WTC11 (cell line): ENCODE data around the gene GIGYF2. TPM values are rescaled to one million over a fixed set of nuclear protein-coding genes. Genes with fewer than 3 reads are reported as not detected.

Source experiments
- ATAC-seq: fragments of 200-7000 bp; cut with Tn5 transposase; 2 replicates; pipeline ENCODE4 v1.10.0; 2021; ENCODE audit warnings: mild to moderate bottlenecking, moderate library complexity
- CTCF ChIA-PET: fragments of 300-600 bp; sonication (Branson Sonifier 250); formaldehyde crosslinking; loops from one replicate; lab custom pipeline; 2021; ENCODE audit warnings: antibody characterized with exemption; lab: Charles Lee
- POLR2A ChIA-PET: fragments of 350-600 bp; sonication (Branson Sonifier 250); formaldehyde crosslinking; loops from one replicate; lab custom pipeline; 2021; ENCODE audit warnings: antibody characterized with exemption; lab: Charles Lee
- DNase-seq: peaks from one replicate; pipeline ENCODE4 v3.0.0; 2021; ENCODE audit warnings: low spot score
- H3K27ac Mint-ChIP-seq: 2 replicates; pipeline ENCODE4 v1.8.0; 2021; ENCODE audit warnings: mixed read lengths
- H3K27me3 Mint-ChIP-seq: 2 replicates; pipeline ENCODE4 v1.8.0; 2021; ENCODE audit warnings: low read depth, mild to moderate bottlenecking, moderate library complexity, mixed read lengths
- H3K36me3 Mint-ChIP-seq: 2 replicates; pipeline ENCODE4 v1.8.0; 2021; ENCODE audit warnings: mixed read lengths
- H3K4me1 Mint-ChIP-seq: 2 replicates; pipeline ENCODE4 v1.8.0; 2022; ENCODE audit warnings: mixed read lengths
- H3K4me3 Mint-ChIP-seq: 2 replicates; pipeline ENCODE4 v1.8.0; 2021; ENCODE audit warnings: mild to moderate bottlenecking, moderate library complexity, mixed read lengths
- H3K9me3 Mint-ChIP-seq: 2 replicates; pipeline ENCODE4 v1.8.0; 2021; ENCODE audit warnings: mixed read lengths
- AR ChIP-seq: fragments of 250-450 bp; sonication (Bioruptor Pico); IDR thresholded peaks from 2 replicates; pipeline ENCODE4 v1.9.0; 2021; ENCODE audit warnings: mild to moderate bottlenecking
- ARID4B ChIP-seq: sonication (generic); formaldehyde crosslinking; IDR thresholded peaks from 2 replicates; pipeline ENCODE4 v1.8.0; 2023; ENCODE audit warnings: missing genetic modification reagents, mild to moderate bottlenecking, borderline replicate concordance
- ATF1 ChIP-seq: sonication (generic); formaldehyde crosslinking; IDR thresholded peaks from 2 replicates; pipeline ENCODE4 v1.8.1; 2023; ENCODE audit warnings: mild to moderate bottlenecking, moderate library complexity, missing genetic modification reagents
- ELF4 ChIP-seq: sonication (generic); formaldehyde crosslinking; IDR thresholded peaks from 2 replicates; pipeline ENCODE4 v1.8.1; 2022; ENCODE audit warnings: low read depth, mild to moderate bottlenecking, moderate library complexity, missing genetic modification reagents
- EMX1 ChIP-seq: fragments of 250-450 bp; sonication (Bioruptor Pico); IDR thresholded peaks from 2 replicates; pipeline ENCODE4 v1.8.0; 2021; ENCODE audit warnings: mild to moderate bottlenecking
- GABPB1 ChIP-seq: sonication (generic); formaldehyde crosslinking; IDR thresholded peaks from 2 replicates; pipeline ENCODE4 v1.8.1; 2023; ENCODE audit warnings: mild to moderate bottlenecking, missing genetic modification reagents
- NFE2L1 ChIP-seq: sonication (generic); formaldehyde crosslinking; IDR thresholded peaks from 2 replicates; pipeline ENCODE4 v1.8.1; 2023; ENCODE audit warnings: missing genetic modification reagents
- NFYB ChIP-seq: sonication (generic); formaldehyde crosslinking; conservative IDR thresholded peaks from 2 replicates; pipeline ENCODE4 v1.8.0; 2022; ENCODE audit warnings: low read depth, missing genetic modification reagents
- NR1H2 ChIP-seq: sonication (generic); formaldehyde crosslinking; IDR thresholded peaks from 2 replicates; pipeline ENCODE4 v1.9.0; 2021; ENCODE audit warnings: mild to moderate bottlenecking, moderate library complexity, missing genetic modification reagents
- NR2C2 ChIP-seq: sonication (generic); formaldehyde crosslinking; IDR thresholded peaks from 2 replicates; pipeline ENCODE4 v1.8.0; 2022; ENCODE audit warnings: mild to moderate bottlenecking, missing genetic modification reagents
- NR3C1 ChIP-seq: sonication (generic); formaldehyde crosslinking; conservative IDR thresholded peaks from 2 replicates; pipeline ENCODE4 v1.8.1; 2023; ENCODE audit warnings: low read depth, mild to moderate bottlenecking, missing genetic modification reagents
- OVOL2 ChIP-seq: fragments of 250-450 bp; sonication (Bioruptor Pico); IDR thresholded peaks from 2 replicates; pipeline ENCODE4 v1.9.0; 2021; ENCODE audit warnings: mild to moderate bottlenecking, borderline replicate concordance
- SMAD3 ChIP-seq: sonication (generic); formaldehyde crosslinking; IDR thresholded peaks from 2 replicates; pipeline ENCODE4 v1.8.0; 2022; ENCODE audit warnings: missing genetic modification reagents, mild to moderate bottlenecking, borderline replicate concordance
- SOX15 ChIP-seq: fragments of 250-450 bp; sonication (Bioruptor Pico); IDR thresholded peaks from 2 replicates; pipeline ENCODE4 v1.9.0; 2021; ENCODE audit warnings: mild to moderate bottlenecking
- TCF7 ChIP-seq: sonication (generic); formaldehyde crosslinking; IDR thresholded peaks from 2 replicates; pipeline ENCODE4 v1.8.0; 2022; ENCODE audit warnings: mild to moderate bottlenecking, low read depth, missing genetic modification reagents, moderate library complexity
- ZBTB21 ChIP-seq: sonication (generic); formaldehyde crosslinking; IDR thresholded peaks from 2 replicates; pipeline ENCODE4 v1.8.1; 2023; ENCODE audit warnings: mild to moderate bottlenecking, missing genetic modification reagents, borderline replicate concordance
- ZNF263 ChIP-seq: sonication (generic); formaldehyde crosslinking; IDR thresholded peaks from 2 replicates; pipeline ENCODE4 v1.8.1; 2022; ENCODE audit warnings: low read depth, mild to moderate bottlenecking, moderate library complexity, missing genetic modification reagents
- ZNF416 ChIP-seq: fragments of 250-450 bp; sonication (Bioruptor Pico); IDR thresholded peaks from 2 replicates; pipeline ENCODE4 v1.9.0; 2021; ENCODE audit warnings: mild to moderate bottlenecking, inconsistent platforms
- ZNF423 ChIP-seq: fragments of 250-450 bp; sonication (Bioruptor Pico); IDR thresholded peaks from 2 replicates; pipeline ENCODE4 v2.1.2; 2022; ENCODE audit warnings: mild to moderate bottlenecking, moderate library complexity
- ZNF671 ChIP-seq: fragments of 250-450 bp; sonication (Bioruptor Pico); IDR thresholded peaks from 2 replicates; pipeline ENCODE4 v1.8.0; 2021; ENCODE audit warnings: mild to moderate bottlenecking
- total RNA-seq: library from RNA; stranded (reverse); gene quantifications from 3 replicates; pipeline ENCODE4 v1.2.3, GENCODE V29; 2021
- TF ChIP-seq, protein P1 (sequence below): sonication (generic); formaldehyde crosslinking; IDR thresholded peaks from 2 replicates; pipeline ENCODE4 v1.8.0; 2022; ENCODE audit warnings: mild to moderate bottlenecking, missing genetic modification reagents
- TF ChIP-seq, protein P2 (sequence below): fragments of 250-450 bp; sonication (Bioruptor Pico); IDR thresholded peaks from 2 replicates; pipeline ENCODE4 v1.9.0; 2021; ENCODE audit warnings: mild to moderate bottlenecking
- TF ChIP-seq, protein P3 (sequence below): sonication (generic); formaldehyde crosslinking; IDR thresholded peaks from 2 replicates; pipeline ENCODE4 v1.8.1; 2022; ENCODE audit warnings: low read depth, missing genetic modification reagents, borderline replicate concordance

The GIGYF2 gene
- total RNA-seq, 1 experiment from 2014 or later: 53.1 TPM

GRCh38 chr2:232723027-232723426, 25.9 kb downstream of the GIGYF2 start:
- DNase-seq (no peak), ATAC-seq (no peak)
- H3K27ac Mint-ChIP-seq: no peak overlapping the region
- H3K36me3 Mint-ChIP-seq: peaks cover 21% of the 10 kb centered on the region
- no peak overlapping the region for H3K4me3 Mint-ChIP-seq
- H3K4me1 Mint-ChIP-seq: no peaks in the 10 kb centered on the region
- TF ChIP-seq NR1H2 (no peak), GABPB1 (CRISPR knock-in tag) (no peak), SMAD3 (no peak), ZNF671 (CRISPR knock-in tag) (no peak), NFYB (CRISPR knock-in tag) (no peak), EMX1 (CRISPR knock-in tag) (no peak), NFE2L1 (CRISPR knock-in tag) (no peak)
- H3K27me3 Mint-ChIP-seq: no peaks in the 10 kb centered on the region
- POLR2A ChIA-PET: no interaction called here
- peaks cover 8% of the 10 kb centered on the region for H3K9me3 Mint-ChIP-seq
- CTCF ChIA-PET: no interaction called here

DNA sequence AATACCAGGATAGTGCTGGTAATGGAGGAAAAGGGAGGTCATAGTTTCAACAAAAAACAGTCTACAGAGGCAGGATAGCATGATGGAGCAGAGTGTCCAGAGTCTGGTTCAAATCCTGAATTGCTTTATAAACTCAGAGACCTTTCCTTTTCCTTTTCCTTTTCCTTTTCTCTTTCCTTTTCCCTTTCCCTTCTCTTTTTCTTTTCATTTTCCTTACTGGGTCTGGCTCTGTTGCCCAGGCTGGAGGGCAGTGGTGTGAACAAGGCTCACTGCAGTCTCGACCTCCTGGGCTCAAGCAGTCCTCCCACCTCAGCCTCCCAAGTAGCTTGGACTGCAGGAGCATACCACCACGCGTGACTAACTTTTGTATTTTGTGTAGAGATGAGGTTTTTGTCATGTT, 31.7 kb downstream of the GIGYF2 start:
- DNase-seq: no peak
- no peak overlapping the region for H3K27ac Mint-ChIP-seq
- POLR2A ChIA-PET: no interaction called here
- peaks cover 12% of the 10 kb centered on the region for H3K36me3 Mint-ChIP-seq
- TF ChIP-seq NR3C1 (CRISPR knock-in tag): no peak
- no peak for TF ChIP-seq NR2C2
- TF ChIP-seq, protein P1, sequence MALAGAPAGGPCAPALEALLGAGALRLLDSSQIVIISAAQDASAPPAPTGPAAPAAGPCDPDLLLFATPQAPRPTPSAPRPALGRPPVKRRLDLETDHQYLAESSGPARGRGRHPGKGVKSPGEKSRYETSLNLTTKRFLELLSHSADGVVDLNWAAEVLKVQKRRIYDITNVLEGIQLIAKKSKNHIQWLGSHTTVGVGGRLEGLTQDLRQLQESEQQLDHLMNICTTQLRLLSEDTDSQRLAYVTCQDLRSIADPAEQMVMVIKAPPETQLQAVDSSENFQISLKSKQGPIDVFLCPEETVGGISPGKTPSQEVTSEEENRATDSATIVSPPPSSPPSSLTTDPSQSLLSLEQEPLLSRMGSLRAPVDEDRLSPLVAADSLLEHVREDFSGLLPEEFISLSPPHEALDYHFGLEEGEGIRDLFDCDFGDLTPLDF: no peak
- no peak for TF ChIP-seq SOX15 (CRISPR knock-in tag)
- TF ChIP-seq ELF4 (CRISPR knock-in tag): no peak
- no peak for TF ChIP-seq ZNF263
- TF ChIP-seq, protein P2, sequence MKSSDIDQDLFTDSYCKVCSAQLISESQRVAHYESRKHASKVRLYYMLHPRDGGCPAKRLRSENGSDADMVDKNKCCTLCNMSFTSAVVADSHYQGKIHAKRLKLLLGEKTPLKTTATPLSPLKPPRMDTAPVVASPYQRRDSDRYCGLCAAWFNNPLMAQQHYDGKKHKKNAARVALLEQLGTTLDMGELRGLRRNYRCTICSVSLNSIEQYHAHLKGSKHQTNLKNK (CRISPR knock-in tag): no peak
- no peak for TF ChIP-seq OVOL2 (CRISPR knock-in tag)
- no peak for TF ChIP-seq ZNF423 (CRISPR knock-in tag)
- no peak for TF ChIP-seq ATF1
- no peak for TF ChIP-seq AR
- no peak for TF ChIP-seq ZNF416 (CRISPR knock-in tag)
- TF ChIP-seq, all 79 proteins: peak for 0
- ATAC-seq: no peak
- Mint-ChIP-seq H3K4me3 (no peak overlapping the region), H3K27me3 (no peaks in the 10 kb centered on the region), H3K9me3 (no peaks in the 10 kb centered on the region), H3K4me1 (no peaks in the 10 kb centered on the region)
- CTCF ChIA-PET: interaction anchor here (1.0 kb wide), 1 partner anchor 118 kb away, joined by 4 read pairs; no protein-coding TSS in a partner anchor

DNA sequence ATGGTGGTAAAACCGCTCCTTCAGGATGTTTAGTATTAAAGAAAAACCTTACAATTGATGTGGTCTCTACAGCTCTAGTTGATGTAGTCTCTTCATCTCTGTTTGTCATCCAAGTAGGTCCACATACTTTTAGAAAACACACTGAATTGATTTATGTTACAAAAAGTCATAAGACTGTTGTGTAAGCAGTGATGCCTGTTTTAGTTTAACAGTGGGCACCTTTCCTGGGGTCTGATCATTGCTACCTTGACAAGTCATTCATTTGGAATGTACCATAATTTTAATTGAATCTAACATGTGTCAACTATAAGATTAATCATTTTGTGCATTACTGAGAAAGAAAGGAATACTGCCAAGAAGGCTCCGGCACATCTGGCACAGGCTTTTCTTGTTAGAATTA, 34.3 kb downstream of the GIGYF2 start:
- DNase-seq: no peak
- H3K9me3 Mint-ChIP-seq: no peaks in the 10 kb centered on the region
- TF ChIP-seq, protein P3, sequence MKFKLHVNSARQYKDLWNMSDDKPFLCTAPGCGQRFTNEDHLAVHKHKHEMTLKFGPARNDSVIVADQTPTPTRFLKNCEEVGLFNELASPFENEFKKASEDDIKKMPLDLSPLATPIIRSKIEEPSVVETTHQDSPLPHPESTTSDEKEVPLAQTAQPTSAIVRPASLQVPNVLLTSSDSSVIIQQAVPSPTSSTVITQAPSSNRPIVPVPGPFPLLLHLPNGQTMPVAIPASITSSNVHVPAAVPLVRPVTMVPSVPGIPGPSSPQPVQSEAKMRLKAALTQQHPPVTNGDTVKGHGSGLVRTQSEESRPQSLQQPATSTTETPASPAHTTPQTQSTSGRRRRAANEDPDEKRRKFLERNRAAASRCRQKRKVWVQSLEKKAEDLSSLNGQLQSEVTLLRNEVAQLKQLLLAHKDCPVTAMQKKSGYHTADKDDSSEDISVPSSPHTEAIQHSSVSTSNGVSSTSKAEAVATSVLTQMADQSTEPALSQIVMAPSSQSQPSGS (CRISPR knock-in tag): no peak
- TF ChIP-seq TCF7 (CRISPR knock-in tag) (no peak), ARID4B (no peak), ZBTB21 (CRISPR knock-in tag) (no peak), NFYB (CRISPR knock-in tag) (no peak)

More for the DNA sequence above, 34.3 kb downstream of the GIGYF2 start:
- no peaks in the 10 kb centered on the region for H3K27me3 Mint-ChIP-seq
- POLR2A ChIA-PET: interaction anchor here (0.6 kb wide), 1 partner anchor 367 kb away, joined by 4 read pairs; no protein-coding TSS in a partner anchor
- no peak overlapping the region for H3K4me3 Mint-ChIP-seq
- no peak overlapping the region for H3K27ac Mint-ChIP-seq
- no peak for ATAC-seq
- no peaks in the 10 kb centered on the region for H3K4me1 Mint-ChIP-seq
- CTCF ChIA-PET: no interaction called here
- peaks cover 8% of the 10 kb centered on the region; the same call in 1 of the 2 replicates for H3K36me3 Mint-ChIP-seq
